ENCODE data around the gene LRP1B.

DNA sequence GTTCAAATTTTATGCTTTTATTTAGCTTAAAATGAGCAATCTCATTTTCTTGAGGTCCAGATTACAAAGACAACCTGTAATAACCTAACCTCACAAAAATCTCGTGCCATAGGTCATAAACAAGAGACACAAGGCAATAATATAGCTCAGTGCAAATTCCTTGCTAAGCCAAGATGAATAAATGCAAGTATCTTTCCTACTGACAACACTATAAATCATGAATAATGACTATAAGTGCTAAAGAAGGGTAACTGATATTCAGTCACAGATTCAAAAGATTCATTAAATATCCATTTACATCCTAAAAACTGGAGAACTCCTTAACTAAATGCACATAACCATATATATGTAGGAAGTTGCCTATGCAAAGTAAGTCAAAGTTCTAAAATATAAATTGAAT lies 1641.6 kb downstream of the LRP1B start:
- TF ChIP-seq, protein P1, sequence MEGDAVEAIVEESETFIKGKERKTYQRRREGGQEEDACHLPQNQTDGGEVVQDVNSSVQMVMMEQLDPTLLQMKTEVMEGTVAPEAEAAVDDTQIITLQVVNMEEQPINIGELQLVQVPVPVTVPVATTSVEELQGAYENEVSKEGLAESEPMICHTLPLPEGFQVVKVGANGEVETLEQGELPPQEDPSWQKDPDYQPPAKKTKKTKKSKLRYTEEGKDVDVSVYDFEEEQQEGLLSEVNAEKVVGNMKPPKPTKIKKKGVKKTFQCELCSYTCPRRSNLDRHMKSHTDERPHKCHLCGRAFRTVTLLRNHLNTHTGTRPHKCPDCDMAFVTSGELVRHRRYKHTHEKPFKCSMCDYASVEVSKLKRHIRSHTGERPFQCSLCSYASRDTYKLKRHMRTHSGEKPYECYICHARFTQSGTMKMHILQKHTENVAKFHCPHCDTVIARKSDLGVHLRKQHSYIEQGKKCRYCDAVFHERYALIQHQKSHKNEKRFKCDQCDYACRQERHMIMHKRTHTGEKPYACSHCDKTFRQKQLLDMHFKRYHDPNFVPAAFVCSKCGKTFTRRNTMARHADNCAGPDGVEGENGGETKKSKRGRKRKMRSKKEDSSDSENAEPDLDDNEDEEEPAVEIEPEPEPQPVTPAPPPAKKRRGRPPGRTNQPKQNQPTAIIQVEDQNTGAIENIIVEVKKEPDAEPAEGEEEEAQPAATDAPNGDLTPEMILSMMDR (IDR thresholded peaks at IDR 0.05): no peak
- TF ChIP-seq POLR2A (IDR thresholded peaks at IDR 0.05) (no peak), POLR2AphosphoS5 (IDR thresholded peaks at IDR 0.05) (no peak)
